ENCODE measurements around the gene DPY19L2.
"Not testable (repeated sequence)": the region's sequence is repeated elsewhere in the genome, so short reads cannot be mapped to it uniquely, and the experiment has no call there.

DNA sequence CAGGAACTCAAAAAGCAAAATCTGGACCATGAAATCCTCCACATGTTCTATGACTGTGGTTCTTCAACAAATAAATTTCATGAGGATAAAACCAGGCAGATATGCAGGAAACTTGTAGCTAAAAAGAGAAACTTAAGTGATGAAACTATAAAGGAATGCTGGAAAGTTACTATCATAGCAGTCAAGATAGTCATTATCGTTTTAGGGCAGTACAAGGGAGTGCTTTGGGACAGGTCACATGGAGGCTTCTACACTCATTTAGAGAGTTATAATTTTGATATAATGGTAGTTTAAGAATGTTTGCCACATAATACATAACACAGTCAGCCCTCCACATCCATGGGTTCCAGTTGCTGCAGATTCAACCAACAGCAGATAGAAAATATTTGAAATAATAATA is 52.7 kb downstream of the DPY19L2 start:
- TF ChIP-seq HDGF (IDR thresholded peaks at IDR 0.05; ENCODE audit: borderline replicate concordance); FOXM1 (IDR thresholded peaks at IDR 0.05; ENCODE audit: borderline replicate concordance); SUZ12 (IDR thresholded peaks at IDR 0.05); ARNT (IDR thresholded peaks at IDR 0.05); ELF4 (IDR thresholded peaks at IDR 0.05); ZNF384 (IDR thresholded peaks at IDR 0.05); SP1 (IDR thresholded peaks at IDR 0.05); FOXA1 (IDR thresholded peaks at IDR 0.05); NFRKB (IDR thresholded peaks at IDR 0.05); BHLHE40 (IDR thresholded peaks at IDR 0.05; ENCODE audit: borderline replicate concordance); TARDBP (IDR thresholded peaks at IDR 0.05); FOXK2 (IDR thresholded peaks at IDR 0.05): not testable (repeated sequence)
- TF ChIP-seq, protein P1, sequence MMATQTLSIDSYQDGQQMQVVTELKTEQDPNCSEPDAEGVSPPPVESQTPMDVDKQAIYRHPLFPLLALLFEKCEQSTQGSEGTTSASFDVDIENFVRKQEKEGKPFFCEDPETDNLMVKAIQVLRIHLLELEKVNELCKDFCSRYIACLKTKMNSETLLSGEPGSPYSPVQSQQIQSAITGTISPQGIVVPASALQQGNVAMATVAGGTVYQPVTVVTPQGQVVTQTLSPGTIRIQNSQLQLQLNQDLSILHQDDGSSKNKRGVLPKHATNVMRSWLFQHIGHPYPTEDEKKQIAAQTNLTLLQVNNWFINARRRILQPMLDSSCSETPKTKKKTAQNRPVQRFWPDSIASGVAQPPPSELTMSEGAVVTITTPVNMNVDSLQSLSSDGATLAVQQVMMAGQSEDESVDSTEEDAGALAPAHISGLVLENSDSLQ (IDR thresholded peaks at IDR 0.05): not testable (repeated sequence)

Measured in HEK293T (cell line).